ENCODE data around the gene RPS8. TPM values are rescaled to one million over a fixed set of nuclear protein-coding genes. Genes with fewer than 3 reads are reported as not detected.
"Not testable (repeated sequence)": the region's sequence is repeated elsewhere in the genome, so short reads cannot be mapped to it uniquely, and the experiment has no call there.

The RPS8 gene
- total and polyA plus RNA-seq, 7 experiments from 2014 or later: 954 to 3,409 (median 2,318) TPM

GRCh38 chr1:44788120-44788860 is 12.9 kb downstream of the RPS8 start, which contains the start of gene BEST4:
TSS of gene BEST4 (minus strand) at chr1:44788170. CDS start at chr1:44787705, 465 bp downstream.
- H3K27ac Mint-ChIP-seq: peak within 1 kb of the TSS in 4 of 9 donors; percentile 5 to 46 (median 18)
- H3K4me3 Mint-ChIP-seq: peak within 1 kb of the TSS in 2 of 10 donors; percentile 21 to 25
- no peak for ATAC-seq
- Histone ChIP-seq H3K27me3 (ENCODE audit: control insufficient read depth in 2 of 2, insufficient read depth in 2 of 2, low read length in 2 of 2) (no peaks in the 10 kb centered on the region), H3K4me3 (ENCODE audit: low read length) (no peak within 1 kb of the TSS), H3K9me3 (ENCODE audit: control insufficient read depth in 2 of 3, low read length in 3 of 3) (no peaks in the 10 kb centered on the region), H3K4me1 (ENCODE audit: control insufficient read depth in 2 of 2, insufficient read depth in 2 of 2, low read length in 2 of 2) (peaks cover 20 to 23% of the 10 kb centered on the region in 2 donors), H3K27ac (ENCODE audit: low read depth, low read length) (no peak within 1 kb of the TSS), H3K36me3 (ENCODE audit: control insufficient read depth in 2 of 3, insufficient read depth in 3 of 3, low read length in 3 of 3) (no peaks in the 10 kb centered on the region)
- POLR2A ChIA-PET: interaction anchor here (1.1 to 7.9 kb wide), 7 partner anchors 12 to 223 kb away, joined by 3 to 93 read pairs (median 25); partner anchors contain the start of genes BTBD19, DYNLT4, HECTD3 and PLK3
- CTCF ChIA-PET: interaction anchor here (0.6 to 2.5 kb wide), 8 partner anchors 12 to 766 kb away, joined by 3 to 12 read pairs (median 4); partner anchors contain the start of genes PLK3 and RNU5D-1
- peaks cover 0 to 2% (median 0%) of the 10 kb centered on the region in 5 donors for H3K36me3 Mint-ChIP-seq
- no peak for DNase-seq
- H3K9me3 Mint-ChIP-seq: peaks cover 0 to 2% (median 0%) of the 10 kb centered on the region in 11 donors
- intact Hi-C loops (cut with micrococcal nuclease): loop anchor here in 1 of 2 donors (5.0 kb wide), 1 partner anchor 34 kb away; no protein-coding TSS in a partner anchor
- no peaks in the 10 kb centered on the region for H3K27me3 Mint-ChIP-seq
- peaks cover 13 to 29% (median 24%) of the 10 kb centered on the region in 7 donors for H3K4me1 Mint-ChIP-seq

DNA sequence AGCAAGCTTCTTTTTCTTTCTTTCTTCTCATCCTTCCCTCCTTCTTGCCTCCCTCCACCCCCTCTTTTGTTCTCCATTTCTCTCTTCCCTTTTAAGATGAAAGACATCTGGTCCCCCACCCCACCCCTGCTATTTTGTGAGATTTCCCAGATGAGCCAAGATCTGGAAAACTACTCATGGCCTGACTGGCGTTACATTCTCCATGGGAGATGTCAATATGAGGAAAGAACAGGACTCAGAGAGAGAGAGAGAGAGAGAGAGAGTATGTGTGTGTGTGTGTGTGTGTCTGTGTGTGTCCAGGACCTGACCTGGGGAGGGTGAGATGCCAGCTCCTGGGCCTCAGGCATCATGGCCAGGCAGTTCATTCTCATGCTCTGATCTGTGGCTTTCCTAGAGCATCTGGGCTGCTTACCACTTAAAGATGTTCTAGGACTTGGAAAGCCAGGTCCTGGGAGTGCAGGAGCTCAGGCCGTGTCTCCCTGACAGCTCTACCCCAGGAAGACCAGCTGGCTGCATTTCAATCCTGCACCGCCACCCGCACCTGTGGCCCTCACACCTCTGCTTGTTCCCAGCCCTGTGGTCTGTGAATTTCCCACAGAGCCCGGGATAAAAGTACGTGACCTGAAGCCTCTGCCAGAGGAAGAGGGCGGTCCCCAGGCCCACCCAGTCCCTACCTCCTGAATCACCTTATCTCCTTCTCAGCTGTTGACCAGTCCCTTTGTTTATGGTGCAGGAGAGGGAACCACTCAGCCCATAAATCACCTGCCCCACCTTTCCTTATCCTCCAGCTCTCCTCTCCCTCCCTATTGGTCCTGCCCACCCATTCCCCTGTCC is 15.8 kb downstream of the RPS8 start:
- no peaks in the 10 kb centered on the region for H3K27me3 Mint-ChIP-seq
- H3K9me3 Mint-ChIP-seq: no peaks in the 10 kb centered on the region
- no peak for DNase-seq
- peaks cover 0 to 7% (median 4%) of the 10 kb centered on the region in 7 donors for H3K4me1 Mint-ChIP-seq
- POLR2A ChIA-PET: interaction anchor here (0.6 to 7.9 kb wide), 11 partner anchors 9 to 220 kb away, joined by 3 to 93 read pairs (median 5); partner anchors contain the start of genes BTBD19, DYNLT4, HECTD3 and PLK3
- no peaks in the 10 kb centered on the region for H3K36me3 Mint-ChIP-seq
- no peaks in the 10 kb centered on the region for H3K36me3 ChIP-seq (ENCODE audit: control insufficient read depth in 2 of 3, insufficient read depth in 3 of 3, low read length in 3 of 3)
- no peak overlapping the region for H3K27ac ChIP-seq (ENCODE audit: low read depth, low read length)
- intact Hi-C loops (cut with micrococcal nuclease): no loop called here
- no peaks in the 10 kb centered on the region for H3K4me1 ChIP-seq (ENCODE audit: control insufficient read depth in 2 of 2, insufficient read depth in 2 of 2, low read length in 2 of 2)
- H3K4me3 Mint-ChIP-seq: no peak overlapping the region
- H3K27ac Mint-ChIP-seq: peak overlapping the region in 3 of 9 donors; percentile 10 to 24 (median 15)
- H3K27me3 ChIP-seq (ENCODE audit: control insufficient read depth in 2 of 2, insufficient read depth in 2 of 2, low read length in 2 of 2): no peaks in the 10 kb centered on the region
- no peaks in the 10 kb centered on the region for H3K9me3 ChIP-seq (ENCODE audit: control insufficient read depth in 2 of 3, low read length in 3 of 3)
- CTCF ChIA-PET: interaction anchor here (0.9 to 1.8 kb wide), 5 partner anchors 30 to 702 kb away, joined by 3 to 5 read pairs (median 3); partner anchors contain the start of genes HECTD3 and RNU5D-1
- no peak for ATAC-seq
- no peak overlapping the region for H3K4me3 ChIP-seq (ENCODE audit: low read length)

- intact Hi-C loops (cut with micrococcal nuclease): loop anchor here in 1 of 2 donors (2.0 kb wide), 1 partner anchor 44 kb away; no protein-coding TSS in a partner anchor
- peak overlapping the region in 1 of 9 donors; percentile 31 for H3K27ac Mint-ChIP-seq
These were observed 17.6 kb downstream of the RPS8 start for GRCh38 chr1:44792736-44793502.

DNA sequence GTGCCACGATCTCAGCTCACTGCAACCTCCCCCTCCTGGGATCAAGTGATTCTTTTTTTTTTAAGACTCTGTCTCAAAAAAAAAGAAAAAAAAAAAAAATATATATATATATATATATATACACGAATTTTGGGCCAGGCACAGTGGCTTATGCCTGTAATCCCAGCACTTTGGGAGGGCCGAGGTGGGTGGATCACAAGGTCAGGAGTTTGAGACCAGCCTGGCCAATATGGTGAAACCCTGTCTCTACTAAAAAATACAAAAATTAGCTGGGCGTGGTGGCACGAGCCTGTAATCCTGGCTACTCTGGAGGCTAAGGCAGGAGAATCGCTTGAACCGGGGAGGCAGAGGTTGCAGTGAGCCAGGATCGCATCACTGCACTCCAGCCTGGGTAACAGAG is 22.5 kb downstream of the RPS8 start:
- H3K4me3 Mint-ChIP-seq; DNase-seq; ATAC-seq; H3K9me3 Mint-ChIP-seq; H3K9me3 ChIP-seq (ENCODE audit: control insufficient read depth in 2 of 3, low read length in 3 of 3); H3K27me3 Mint-ChIP-seq; CTCF ChIA-PET; H3K27me3 ChIP-seq (ENCODE audit: control insufficient read depth in 2 of 2, insufficient read depth in 2 of 2, low read length in 2 of 2); H3K27ac ChIP-seq (ENCODE audit: low read depth, low read length); H3K4me3 ChIP-seq (ENCODE audit: low read length): not testable (repeated sequence)
- Mint-ChIP-seq H3K4me1 (peaks cover 10 to 30% (median 20%) of the 10 kb centered on the region in 7 donors), H3K27ac (peak overlapping the region in 3 of 9 donors; percentile 22 to 93 (median 63)), H3K36me3 (peaks cover 6 to 16% (median 9%) of the 10 kb centered on the region in 5 donors)
- intact Hi-C loops (cut with micrococcal nuclease): loop anchor here in 1 of 2 donors (2.0 kb wide), 1 partner anchor 39 kb away; no protein-coding TSS in a partner anchor
- POLR2A ChIA-PET: interaction anchor here (1.5 to 18.7 kb wide), 6 partner anchors 11 to 214 kb away, joined by 5 to 709 read pairs (median 10); partner anchors contain the start of genes BTBD19, HECTD3 and UROD
- peaks cover 1 to 10% (median 4%) of the 10 kb centered on the region in 3 experiments for H3K36me3 ChIP-seq (ENCODE audit: control insufficient read depth in 2 of 3, insufficient read depth in 3 of 3, low read length in 3 of 3)
- peaks cover 11 to 16% of the 10 kb centered on the region in 2 donors for H3K4me1 ChIP-seq (ENCODE audit: control insufficient read depth in 2 of 2, insufficient read depth in 2 of 2, low read length in 2 of 2)

More at GRCh38 chr1:44792736-44793502, 17.6 kb downstream of the RPS8 start:
- no peak for DNase-seq
- H3K27me3 Mint-ChIP-seq: no peaks in the 10 kb centered on the region
- H3K4me1 ChIP-seq (ENCODE audit: control insufficient read depth in 2 of 2, insufficient read depth in 2 of 2, low read length in 2 of 2): no peaks in the 10 kb centered on the region
- H3K36me3 Mint-ChIP-seq: no peaks in the 10 kb centered on the region
- no peak overlapping the region for H3K27ac ChIP-seq (ENCODE audit: low read depth, low read length)
- H3K4me1 Mint-ChIP-seq: peaks cover 0 to 5% (median 2%) of the 10 kb centered on the region in 7 donors
- no peak for ATAC-seq
- H3K36me3 ChIP-seq (ENCODE audit: control insufficient read depth in 2 of 3, insufficient read depth in 3 of 3, low read length in 3 of 3): no peaks in the 10 kb centered on the region
- no peaks in the 10 kb centered on the region for H3K27me3 ChIP-seq (ENCODE audit: control insufficient read depth in 2 of 2, insufficient read depth in 2 of 2, low read length in 2 of 2)
- no peaks in the 10 kb centered on the region for H3K9me3 Mint-ChIP-seq
- H3K4me3 Mint-ChIP-seq: no peak overlapping the region
- ChIA-PET POLR2A (interaction anchor here (0.6 to 5.4 kb wide), 5 partner anchors 17 to 547 kb away, joined by 3 to 52 read pairs (median 4); partner anchors contain the start of genes MUTYH, RPS8 and TOE1), CTCF (interaction anchor here (0.6 to 2.1 kb wide), 6 partner anchors 8 to 219 kb away, joined by 3 to 7 read pairs (median 5); partner anchors contain the start of genes BTBD19 and UROD)
- H3K4me3 ChIP-seq (ENCODE audit: low read length): no peak overlapping the region
- H3K9me3 ChIP-seq (ENCODE audit: control insufficient read depth in 2 of 3, low read length in 3 of 3): no peaks in the 10 kb centered on the region

DNA sequence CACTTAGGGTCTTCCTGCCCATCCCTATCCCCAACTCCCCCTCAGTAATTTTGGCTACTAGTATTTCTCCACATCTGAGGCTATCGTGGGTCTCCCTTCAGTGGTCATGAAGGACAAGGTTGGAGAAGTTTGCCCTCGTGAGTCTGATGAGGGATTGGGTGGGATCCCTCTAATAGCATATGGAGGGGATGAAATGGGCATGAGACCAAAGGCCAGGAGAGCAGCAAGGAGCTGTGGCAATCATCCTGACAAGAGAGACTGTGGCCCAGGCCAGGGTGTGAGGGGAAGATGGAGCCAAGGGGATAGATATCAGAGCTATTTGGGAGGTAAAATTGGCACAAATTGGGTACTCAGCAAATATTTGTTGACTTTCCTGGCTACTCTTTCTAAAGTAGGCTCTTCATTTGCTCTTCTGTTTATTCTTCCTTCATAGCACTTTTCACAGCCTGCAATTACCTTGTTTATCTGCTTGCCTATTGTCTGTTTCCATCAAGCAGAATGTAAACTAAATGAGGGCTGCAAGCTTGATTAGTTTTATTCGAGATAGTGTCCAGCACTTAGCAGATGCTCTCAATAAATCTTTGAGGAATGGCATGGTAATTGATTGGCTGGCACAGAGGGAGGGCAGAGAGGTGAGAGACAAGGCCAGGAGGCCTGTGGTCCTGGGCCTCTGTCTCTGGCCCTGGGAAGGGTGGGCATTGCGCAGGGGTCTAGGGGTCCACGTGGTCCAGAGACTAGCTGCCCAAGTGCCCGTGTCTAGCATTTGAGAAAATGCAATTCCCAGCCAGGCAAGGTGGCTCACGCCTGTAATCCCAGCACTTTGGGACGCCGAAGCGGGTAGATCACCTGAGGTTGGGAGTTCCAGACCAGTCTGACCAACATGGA is 23.4 kb downstream of the RPS8 start:
- no peaks in the 10 kb centered on the region for H3K9me3 ChIP-seq (ENCODE audit: control insufficient read depth in 2 of 3, low read length in 3 of 3)
- H3K4me3 ChIP-seq (ENCODE audit: low read length): no peak overlapping the region
- H3K27me3 Mint-ChIP-seq: no peaks in the 10 kb centered on the region
- no peaks in the 10 kb centered on the region for H3K27me3 ChIP-seq (ENCODE audit: control insufficient read depth in 2 of 2, insufficient read depth in 2 of 2, low read length in 2 of 2)
- DNase-seq (peak in 1 of 9 donors; percentile 7), ATAC-seq (no peak)
- POLR2A ChIA-PET: interaction anchor here (0.6 to 18.7 kb wide), 12 partner anchors 13 to 505 kb away, joined by 3 to 709 read pairs (median 10); partner anchors contain the start of genes BTBD19, HECTD3, RPS8 and UROD
- intact Hi-C loops (cut with micrococcal nuclease): loop anchor here in 1 of 2 donors (2.0 kb wide), 1 partner anchor 38 kb away; no protein-coding TSS in a partner anchor
- H3K4me3 Mint-ChIP-seq: peak overlapping the region in 8 of 10 donors; percentile 11 to 96 (median 54)
- H3K36me3 Mint-ChIP-seq: peaks cover 11 to 23% (median 15%) of the 10 kb centered on the region in 5 donors
- H3K4me1 Mint-ChIP-seq: peaks cover 15 to 35% (median 26%) of the 10 kb centered on the region in 7 donors
- peak overlapping the region; percentile 94 for H3K27ac ChIP-seq (ENCODE audit: low read depth, low read length)
- H3K9me3 Mint-ChIP-seq: no peaks in the 10 kb centered on the region
- CTCF ChIA-PET: interaction anchor here (0.8 to 2.3 kb wide), 4 partner anchors 9 to 44 kb away, joined by 5 to 7 read pairs (median 5); partner anchors contain the start of gene PTCH2
- peak overlapping the region; percentile 36 to 99 (median 98) for H3K27ac Mint-ChIP-seq
- H3K36me3 ChIP-seq (ENCODE audit: control insufficient read depth in 2 of 3, insufficient read depth in 3 of 3, low read length in 3 of 3): peaks cover 5 to 19% (median 10%) of the 10 kb centered on the region in 3 experiments
- peaks cover 17 to 24% of the 10 kb centered on the region in 2 donors for H3K4me1 ChIP-seq (ENCODE audit: control insufficient read depth in 2 of 2, insufficient read depth in 2 of 2, low read length in 2 of 2)

Measured in naive thymus-derived CD4-positive, alpha-beta T cell (primary cell).